HepG2 (cell line): ENCODE results near the gene THOC6. TPM values are rescaled to one million over a fixed set of nuclear protein-coding genes. Genes with fewer than 3 reads are reported as not detected.
A peak's percentile ranks its signal among the peaks of the same experiment; 100 is the strongest.

ENCODE experiments used
- AGO2 ChIP-seq: fragments of 200-400 bp; formaldehyde crosslinking; optimal IDR thresholded peaks from 2 replicates; pipeline ENCODE3; 2017; ENCODE audit warnings: mild to moderate bottlenecking, low read depth, low read length, moderate library complexity
- FOSL2 ChIP-seq: sonication (generic); formaldehyde crosslinking; IDR thresholded peaks from 2 replicates; pipeline ENCODE4 v1.4.0; 2020; ENCODE audit warnings: missing genetic modification reagents
- FOXJ3 ChIP-seq: sonication (generic); formaldehyde crosslinking; IDR thresholded peaks from 2 replicates; pipeline ENCODE4 v1.4.0; 2020; ENCODE audit warnings: missing genetic modification reagents, mild to moderate bottlenecking, borderline replicate concordance
- HNRNPLL ChIP-seq: fragments of 200-400 bp; formaldehyde crosslinking; IDR thresholded peaks from 2 replicates; pipeline ENCODE4 v1.6.1; 2017; ENCODE audit warnings: mild to moderate bottlenecking, low read depth, low read length; ENCODE audit not compliant: poor library complexity, severe bottlenecking
- HOXA3 ChIP-seq: sonication (generic); formaldehyde crosslinking; IDR thresholded peaks from 2 replicates; pipeline ENCODE4 v1.5.0; 2020; ENCODE audit warnings: missing genetic modification reagents
- NFYB ChIP-seq: sonication (generic); formaldehyde crosslinking; IDR thresholded peaks from 2 replicates; pipeline ENCODE4 v1.4.0; 2020; ENCODE audit warnings: missing genetic modification reagents
- NR0B2 ChIP-seq: sonication (generic); formaldehyde crosslinking; IDR thresholded peaks from 2 replicates; pipeline ENCODE4 v1.4.0; 2020; ENCODE audit warnings: mild to moderate bottlenecking, missing genetic modification reagents
- PATZ1 ChIP-seq: sonication (generic); formaldehyde crosslinking; IDR thresholded peaks from 2 replicates; pipeline ENCODE4 v1.4.0; 2020; ENCODE audit warnings: missing genetic modification reagents
- PHB2 ChIP-seq: fragments of 450-650 bp; IDR thresholded peaks from 2 replicates; pipeline ENCODE4 v1.6.1; 2018; ENCODE audit not compliant: partially characterized antibody
- PHF21A ChIP-seq: sonication (generic); formaldehyde crosslinking; IDR thresholded peaks from 2 replicates; pipeline ENCODE4 v1.5.0; 2020; ENCODE audit warnings: mild to moderate bottlenecking, missing genetic modification reagents
- PPARG ChIP-seq: conservative IDR thresholded peaks from 2 replicates; pipeline ENCODE4 v1.6.1; 2016; ENCODE audit warnings: missing biosample characterization, missing genetic modification reagents
- SIX1 ChIP-seq: sonication (generic); formaldehyde crosslinking; IDR thresholded peaks from 2 replicates; pipeline ENCODE4 v1.4.0; 2020; ENCODE audit warnings: missing genetic modification reagents, borderline replicate concordance
- SMARCC2 ChIP-seq: fragments of 450-650 bp; IDR thresholded peaks from 2 replicates; pipeline ENCODE4 v1.6.1; 2017; ENCODE audit warnings: antibody characterized with exemption, mild to moderate bottlenecking
- TEAD3 ChIP-seq: optimal IDR thresholded peaks from 2 replicates; pipeline ENCODE3; 2016; ENCODE audit warnings: borderline replicate concordance
- ZBTB33 ChIP-seq: sonication (generic); formaldehyde crosslinking; IDR thresholded peaks from 2 replicates; pipeline ENCODE4 v1.4.0; 2020; ENCODE audit warnings: missing genetic modification reagents
- ZFX ChIP-seq: sonication (generic); formaldehyde crosslinking; IDR thresholded peaks from 2 replicates; pipeline ENCODE4 v1.4.0; 2020; ENCODE audit warnings: mild to moderate bottlenecking, low read depth, missing genetic modification reagents, moderate library complexity
- ZNF607 ChIP-seq: sonication (generic); formaldehyde crosslinking; IDR thresholded peaks from 2 replicates; pipeline ENCODE4 v1.5.1; 2020; ENCODE audit warnings: missing genetic modification reagents, mild to moderate bottlenecking, borderline replicate concordance
- ZNF747 ChIP-seq: sonication (generic); formaldehyde crosslinking; IDR thresholded peaks from 2 replicates; pipeline ENCODE4 v1.8.1; 2023; ENCODE audit warnings: missing genetic modification reagents, mild to moderate bottlenecking, borderline replicate concordance
- ZNF770 ChIP-seq: sonication (generic); formaldehyde crosslinking; IDR thresholded peaks from 2 replicates; pipeline ENCODE4 v1.5.0; 2020; ENCODE audit warnings: mild to moderate bottlenecking, missing genetic modification reagents
- ZNF850 ChIP-seq: sonication (generic); formaldehyde crosslinking; conservative IDR thresholded peaks from 2 replicates; pipeline ENCODE4 v1.9.0; 2021; ENCODE audit warnings: mild to moderate bottlenecking, missing genetic modification reagents
- ZSCAN5A ChIP-seq: sonication (generic); formaldehyde crosslinking; IDR thresholded peaks from 2 replicates; pipeline ENCODE4 v1.8.0; 2022; ENCODE audit warnings: mild to moderate bottlenecking, missing genetic modification reagents, borderline replicate concordance
- polyA plus RNA-seq, 8 experiments: library from polyadenylated mRNA; depleted of rRNA in 3 of 8; stranded (reverse) in 7 of 8; unstranded in 1 of 8; fragments of >200 nt; fragmentation: Illumina TruSeq in 4 of 8; extraction: Trizol in 4 of 8; gene quantifications; 2 replicates each; pipeline versions ENCODE4 v1.2.1 to v1.2.3, GENCODE V29; 2011 to 2016; ENCODE audit warnings: low read depth in 4 of 8, missing spikeins in 1 of 8, mixed read lengths in 1 of 8; ENCODE audit not compliant: insufficient read depth in 1 of 8
- total RNA-seq, 5 experiments: library from RNA; depleted of rRNA; stranded (reverse); fragments of >200 nt; fragmentation: Illumina TruSeq; extraction: Trizol; gene quantifications; 2 replicates each; pipeline ENCODE4 v1.2.3, GENCODE V29; 2016; ENCODE audit warnings: low read depth in 1 of 5

The THOC6 gene
- total and polyA plus RNA-seq, 2 of the 13 experiments (the other 11 are each of a cell fraction or from before 2014, with no cell fraction given), result 32.1 to 37.0 TPM

GRCh38 chr16:3009568-3010390, 14.1 kb upstream of the THOC6 start (continued):
- TF ChIP-seq HOXA3 (CRISPR knock-in tag), result peak; percentile 27; the same call in 1 of the 2 replicates
- TF ChIP-seq FOSL2, result peak; percentile 43
- no peak for TF ChIP-seq PHB2
- TF ChIP-seq PATZ1 (CRISPR knock-in tag), result peak; percentile 86; the same call in 1 of the 2 replicates
- no peak for TF ChIP-seq ZNF747 (CRISPR knock-in tag)
- no peak; the same call in 1 of the 2 replicates for TF ChIP-seq ZBTB33
- TF ChIP-seq ZNF607 (CRISPR knock-in tag), result 0 out of 2 replicates have a peak, but pooled peaks have one; percentile 40
- no peak for TF ChIP-seq NR0B2 (CRISPR knock-in tag)
- no peak for TF ChIP-seq FOXJ3 (CRISPR knock-in tag)
- no peak for TF ChIP-seq ZSCAN5A (CRISPR knock-in tag)
- peak; percentile 76; the same call in 1 of the 2 replicates for TF ChIP-seq SIX1 (CRISPR knock-in tag)
- TF ChIP-seq NFYB (CRISPR knock-in tag), result no peak
- TF ChIP-seq PPARG (CRISPR knock-in tag), result no peak
- TF ChIP-seq ZNF850 (CRISPR knock-in tag), result no peak
- TF ChIP-seq ZFX (CRISPR knock-in tag), result peak; percentile 46; the same call in 1 of the 2 replicates
- peak; percentile 29 for TF ChIP-seq HNRNPLL
- no peak for TF ChIP-seq SMARCC2
- peak; percentile 23 for TF ChIP-seq TEAD3 (CRISPR knock-in tag)
- TF ChIP-seq ZNF770, result peak; percentile 80
- TF ChIP-seq AGO2, result peak; percentile 36
- peak; percentile 75 for TF ChIP-seq PHF21A (CRISPR knock-in tag)
